Nasal cavity respiratory epithelium epithelial cell of viscerocranial mucosa (primary cell): ENCODE measurements around the gene TESMIN. TPM values are rescaled to one million over a fixed set of nuclear protein-coding genes. Genes with fewer than 3 reads are reported as not detected.

ENCODE experiments used
- total RNA-seq: library from RNA; depleted of rRNA; stranded (reverse); fragments of >200 nt; gene quantifications from 2 replicates; pipeline ENCODE4 v1.2.3, GENCODE V29; 2014

TESMIN gene
- total RNA-seq = 2.4 and 2.7 TPM in 2 replicates

DNA sequence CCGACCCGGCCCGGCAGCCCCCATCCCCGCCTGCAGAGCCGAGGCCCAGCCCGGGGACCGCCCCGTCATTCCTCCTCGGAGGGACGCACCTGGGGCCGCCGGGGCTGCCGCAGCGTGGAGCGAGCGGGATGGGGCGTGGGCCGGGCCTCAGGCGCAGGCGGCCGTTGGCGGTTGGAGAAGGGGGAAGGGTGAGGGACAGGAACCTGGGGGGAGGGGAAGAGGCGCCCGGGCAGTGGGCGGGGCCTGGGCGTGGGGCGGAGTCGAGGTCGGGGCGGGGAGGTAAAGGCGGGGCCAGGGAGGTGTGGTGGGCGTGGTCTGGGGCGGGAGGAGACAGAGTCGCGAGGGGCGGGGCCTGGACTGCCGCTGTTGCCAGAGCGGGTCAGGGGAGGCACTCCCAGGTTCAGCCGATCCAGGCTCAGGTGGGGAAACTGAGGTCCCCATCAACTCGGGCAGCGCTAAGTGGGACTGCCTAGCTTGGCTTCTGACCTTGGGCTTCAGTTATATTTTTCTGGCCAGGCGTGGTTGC is at the start of gene TESMIN:
TSS of gene TESMIN (minus strand) at position 190 of the 526 bp plus-strand sequence. CDS start 860 bp downstream, outside the sequence.

GRCh38 chr11:68684385-68685356 is 66.6 kb downstream of the TESMIN start, which contains the start of gene GAL:
Gene GAL (plus strand): TSS chr11:68684544. CDS start chr11:68684924, 380 bp downstream.

Other genes with a start within 250 kb of the TESMIN start
- 0.28 and 1.4 TPM in 2 replicates for gene GAL, start 67.0 kb downstream of the TESMIN start, total RNA-seq
- gene CPT1A, start 90.4 kb upstream of the TESMIN start, total RNA-seq = 40.3 and 57.0 TPM in 2 replicates
- gene MRPL21, start 152.3 kb upstream of the TESMIN start, total RNA-seq = 33.7 and 44.4 TPM in 2 replicates
- 8.5 and 13.3 TPM in 2 replicates for gene IGHMBP2, start 152.4 kb upstream of the TESMIN start, total RNA-seq
- not detected in 2 replicates for gene MRGPRD, start 229.5 kb upstream of the TESMIN start, total RNA-seq